WTC11 (cell line): ENCODE results near the gene AATK. TPM values are rescaled to one million over a fixed set of nuclear protein-coding genes. Genes with fewer than 3 reads are reported as not detected.

Experiments used
- ATAC-seq: fragments of 200-7000 bp; cut with Tn5 transposase; 2 replicates; pipeline ENCODE4 v1.10.0; 2021; ENCODE audit warnings: mild to moderate bottlenecking, moderate library complexity
- CTCF ChIA-PET: fragments of 300-600 bp; sonication (Branson Sonifier 250); formaldehyde crosslinking; loops from one replicate; lab custom pipeline; 2021; ENCODE audit warnings: antibody characterized with exemption; lab: Charles Lee
- POLR2A ChIA-PET: fragments of 350-600 bp; sonication (Branson Sonifier 250); formaldehyde crosslinking; loops from one replicate; lab custom pipeline; 2021; ENCODE audit warnings: antibody characterized with exemption; lab: Charles Lee
- DNase-seq: peaks from one replicate; pipeline ENCODE4 v3.0.0; 2021; ENCODE audit warnings: low spot score
- H3K27ac Mint-ChIP-seq: 2 replicates; pipeline ENCODE4 v1.8.0; 2021; ENCODE audit warnings: mixed read lengths
- H3K27me3 Mint-ChIP-seq: 2 replicates; pipeline ENCODE4 v1.8.0; 2021; ENCODE audit warnings: low read depth, mild to moderate bottlenecking, moderate library complexity, mixed read lengths
- H3K36me3 Mint-ChIP-seq: 2 replicates; pipeline ENCODE4 v1.8.0; 2021; ENCODE audit warnings: mixed read lengths
- H3K4me1 Mint-ChIP-seq: 2 replicates; pipeline ENCODE4 v1.8.0; 2022; ENCODE audit warnings: mixed read lengths
- H3K4me3 Mint-ChIP-seq: 2 replicates; pipeline ENCODE4 v1.8.0; 2021; ENCODE audit warnings: mild to moderate bottlenecking, moderate library complexity, mixed read lengths
- H3K9me3 Mint-ChIP-seq: 2 replicates; pipeline ENCODE4 v1.8.0; 2021; ENCODE audit warnings: mixed read lengths
- CBFB ChIP-seq: sonication (generic); formaldehyde crosslinking; IDR thresholded peaks from 2 replicates; pipeline ENCODE4 v1.8.1; 2022; ENCODE audit warnings: mild to moderate bottlenecking, low read depth, missing genetic modification reagents
- IRF2 ChIP-seq: sonication (generic); formaldehyde crosslinking; IDR thresholded peaks from 2 replicates; pipeline ENCODE4 v1.8.0; 2022; ENCODE audit warnings: low read depth, missing genetic modification reagents, borderline replicate concordance
- NFATC4 ChIP-seq: fragments of 250-450 bp; sonication (Bioruptor Pico); IDR thresholded peaks from 2 replicates; pipeline ENCODE4 v1.9.0; 2021; ENCODE audit warnings: mild to moderate bottlenecking
- TEAD4 ChIP-seq: sonication (generic); formaldehyde crosslinking; IDR thresholded peaks from 2 replicates; pipeline ENCODE4 v1.8.0; 2022; ENCODE audit warnings: mild to moderate bottlenecking, missing genetic modification reagents
- ZBTB21 ChIP-seq: sonication (generic); formaldehyde crosslinking; IDR thresholded peaks from 2 replicates; pipeline ENCODE4 v1.8.1; 2023; ENCODE audit warnings: mild to moderate bottlenecking, missing genetic modification reagents, borderline replicate concordance
- ZNF219 ChIP-seq: sonication (generic); formaldehyde crosslinking; IDR thresholded peaks from 2 replicates; pipeline ENCODE4 v1.8.0; 2023; ENCODE audit warnings: missing genetic modification reagents, mild to moderate bottlenecking, borderline replicate concordance
- ZNF317 ChIP-seq: sonication (generic); formaldehyde crosslinking; IDR thresholded peaks from 2 replicates; pipeline ENCODE4 v1.8.1; 2023; ENCODE audit warnings: low read depth, mild to moderate bottlenecking, moderate library complexity, missing genetic modification reagents, borderline replicate concordance
- total RNA-seq: library from RNA; stranded (reverse); gene quantifications from 3 replicates; pipeline ENCODE4 v1.2.3, GENCODE V29; 2021
- TF ChIP-seq, protein P1 (sequence below): fragments of 250-450 bp; sonication (Bioruptor Pico); IDR thresholded peaks from 2 replicates; pipeline ENCODE4 v1.9.0; 2021; ENCODE audit warnings: mild to moderate bottlenecking, borderline replicate concordance
- TF ChIP-seq, protein P2 (sequence below): sonication (generic); formaldehyde crosslinking; IDR thresholded peaks from 2 replicates; pipeline ENCODE4 v1.8.1; 2022; ENCODE audit warnings: missing genetic modification reagents, borderline replicate concordance
- TF ChIP-seq, protein P3 (sequence below): sonication (generic); formaldehyde crosslinking; IDR thresholded peaks from 2 replicates; pipeline ENCODE4 v1.8.0; 2022; ENCODE audit warnings: mild to moderate bottlenecking, missing genetic modification reagents
- TF ChIP-seq, protein P4 (sequence below): sonication (generic); formaldehyde crosslinking; IDR thresholded peaks from 2 replicates; pipeline ENCODE4 v1.8.0; 2022; ENCODE audit warnings: missing genetic modification reagents
- TF ChIP-seq, protein P5 (sequence below): sonication (generic); formaldehyde crosslinking; IDR thresholded peaks from 2 replicates; pipeline ENCODE4 v1.8.0; 2023; ENCODE audit warnings: mild to moderate bottlenecking, missing genetic modification reagents
- TF ChIP-seq, protein P6 (sequence below): fragments of 250-450 bp; sonication (Bioruptor Pico); IDR thresholded peaks from 2 replicates; pipeline ENCODE4 v1.9.0; 2021; ENCODE audit warnings: moderate library complexity, mild to moderate bottlenecking, inconsistent platforms, borderline replicate concordance
- TF ChIP-seq, protein P7 (sequence below): sonication (generic); formaldehyde crosslinking; IDR thresholded peaks from 2 replicates; pipeline ENCODE4 v1.8.1; 2023; ENCODE audit warnings: mild to moderate bottlenecking, missing genetic modification reagents, borderline replicate concordance

Gene AATK
- total RNA-seq, 1 experiment from 2014 or later = 2.9 TPM

DNA sequence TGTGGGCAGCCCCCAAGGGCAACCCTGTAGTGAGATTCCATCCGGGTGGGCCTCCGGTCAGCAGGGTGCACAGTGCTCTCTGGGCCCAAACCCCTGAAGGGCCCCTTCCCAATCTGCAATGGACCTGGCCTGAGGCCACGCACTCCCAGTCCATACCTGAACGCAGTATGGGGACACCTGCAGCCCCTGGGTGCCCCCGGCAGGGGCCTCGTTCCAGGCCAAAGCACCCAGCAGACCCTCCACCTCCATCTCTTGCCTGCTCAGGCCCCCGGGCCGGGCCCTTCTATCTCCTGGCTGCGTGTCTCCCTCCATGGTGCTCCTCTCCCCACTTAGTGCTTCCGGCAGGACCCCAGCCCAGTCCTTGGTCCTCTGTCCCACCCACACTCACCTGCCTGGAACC lies 17.3 kb upstream of the AATK start (continued):
- TF ChIP-seq, protein P1, sequence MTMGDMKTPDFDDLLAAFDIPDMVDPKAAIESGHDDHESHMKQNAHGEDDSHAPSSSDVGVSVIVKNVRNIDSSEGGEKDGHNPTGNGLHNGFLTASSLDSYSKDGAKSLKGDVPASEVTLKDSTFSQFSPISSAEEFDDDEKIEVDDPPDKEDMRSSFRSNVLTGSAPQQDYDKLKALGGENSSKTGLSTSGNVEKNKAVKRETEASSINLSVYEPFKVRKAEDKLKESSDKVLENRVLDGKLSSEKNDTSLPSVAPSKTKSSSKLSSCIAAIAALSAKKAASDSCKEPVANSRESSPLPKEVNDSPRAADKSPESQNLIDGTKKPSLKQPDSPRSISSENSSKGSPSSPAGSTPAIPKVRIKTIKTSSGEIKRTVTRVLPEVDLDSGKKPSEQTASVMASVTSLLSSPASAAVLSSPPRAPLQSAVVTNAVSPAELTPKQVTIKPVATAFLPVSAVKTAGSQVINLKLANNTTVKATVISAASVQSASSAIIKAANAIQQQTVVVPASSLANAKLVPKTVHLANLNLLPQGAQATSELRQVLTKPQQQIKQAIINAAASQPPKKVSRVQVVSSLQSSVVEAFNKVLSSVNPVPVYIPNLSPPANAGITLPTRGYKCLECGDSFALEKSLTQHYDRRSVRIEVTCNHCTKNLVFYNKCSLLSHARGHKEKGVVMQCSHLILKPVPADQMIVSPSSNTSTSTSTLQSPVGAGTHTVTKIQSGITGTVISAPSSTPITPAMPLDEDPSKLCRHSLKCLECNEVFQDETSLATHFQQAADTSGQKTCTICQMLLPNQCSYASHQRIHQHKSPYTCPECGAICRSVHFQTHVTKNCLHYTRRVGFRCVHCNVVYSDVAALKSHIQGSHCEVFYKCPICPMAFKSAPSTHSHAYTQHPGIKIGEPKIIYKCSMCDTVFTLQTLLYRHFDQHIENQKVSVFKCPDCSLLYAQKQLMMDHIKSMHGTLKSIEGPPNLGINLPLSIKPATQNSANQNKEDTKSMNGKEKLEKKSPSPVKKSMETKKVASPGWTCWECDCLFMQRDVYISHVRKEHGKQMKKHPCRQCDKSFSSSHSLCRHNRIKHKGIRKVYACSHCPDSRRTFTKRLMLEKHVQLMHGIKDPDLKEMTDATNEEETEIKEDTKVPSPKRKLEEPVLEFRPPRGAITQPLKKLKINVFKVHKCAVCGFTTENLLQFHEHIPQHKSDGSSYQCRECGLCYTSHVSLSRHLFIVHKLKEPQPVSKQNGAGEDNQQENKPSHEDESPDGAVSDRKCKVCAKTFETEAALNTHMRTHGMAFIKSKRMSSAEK (CRISPR knock-in tag) = no peak
- TF ChIP-seq ZNF317 (CRISPR knock-in tag) = no peak
- no peak for TF ChIP-seq NFATC4 (CRISPR knock-in tag)
- TF ChIP-seq, protein P2, sequence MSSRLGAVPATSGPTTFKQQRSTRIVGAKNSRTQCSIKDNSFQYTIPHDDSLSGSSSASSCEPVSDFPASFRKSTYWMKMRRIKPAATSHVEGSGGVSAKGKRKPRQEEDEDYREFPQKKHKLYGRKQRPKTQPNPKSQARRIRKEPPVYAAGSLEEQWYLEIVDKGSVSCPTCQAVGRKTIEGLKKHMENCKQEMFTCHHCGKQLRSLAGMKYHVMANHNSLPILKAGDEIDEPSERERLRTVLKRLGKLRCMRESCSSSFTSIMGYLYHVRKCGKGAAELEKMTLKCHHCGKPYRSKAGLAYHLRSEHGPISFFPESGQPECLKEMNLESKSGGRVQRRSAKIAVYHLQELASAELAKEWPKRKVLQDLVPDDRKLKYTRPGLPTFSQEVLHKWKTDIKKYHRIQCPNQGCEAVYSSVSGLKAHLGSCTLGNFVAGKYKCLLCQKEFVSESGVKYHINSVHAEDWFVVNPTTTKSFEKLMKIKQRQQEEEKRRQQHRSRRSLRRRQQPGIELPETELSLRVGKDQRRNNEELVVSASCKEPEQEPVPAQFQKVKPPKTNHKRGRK (CRISPR knock-in tag) = no peak
- TF ChIP-seq, protein P3, sequence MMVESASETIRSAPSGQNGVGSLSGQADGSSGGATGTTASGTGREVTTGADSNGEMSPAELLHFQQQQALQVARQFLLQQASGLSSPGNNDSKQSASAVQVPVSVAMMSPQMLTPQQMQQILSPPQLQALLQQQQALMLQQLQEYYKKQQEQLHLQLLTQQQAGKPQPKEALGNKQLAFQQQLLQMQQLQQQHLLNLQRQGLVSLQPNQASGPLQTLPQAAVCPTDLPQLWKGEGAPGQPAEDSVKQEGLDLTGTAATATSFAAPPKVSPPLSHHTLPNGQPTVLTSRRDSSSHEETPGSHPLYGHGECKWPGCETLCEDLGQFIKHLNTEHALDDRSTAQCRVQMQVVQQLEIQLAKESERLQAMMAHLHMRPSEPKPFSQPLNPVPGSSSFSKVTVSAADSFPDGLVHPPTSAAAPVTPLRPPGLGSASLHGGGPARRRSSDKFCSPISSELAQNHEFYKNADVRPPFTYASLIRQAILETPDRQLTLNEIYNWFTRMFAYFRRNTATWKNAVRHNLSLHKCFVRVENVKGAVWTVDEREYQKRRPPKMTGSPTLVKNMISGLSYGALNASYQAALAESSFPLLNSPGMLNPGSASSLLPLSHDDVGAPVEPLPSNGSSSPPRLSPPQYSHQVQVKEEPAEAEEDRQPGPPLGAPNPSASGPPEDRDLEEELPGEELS = no peak
- no peak for TF ChIP-seq IRF2 (CRISPR knock-in tag)

DNA sequence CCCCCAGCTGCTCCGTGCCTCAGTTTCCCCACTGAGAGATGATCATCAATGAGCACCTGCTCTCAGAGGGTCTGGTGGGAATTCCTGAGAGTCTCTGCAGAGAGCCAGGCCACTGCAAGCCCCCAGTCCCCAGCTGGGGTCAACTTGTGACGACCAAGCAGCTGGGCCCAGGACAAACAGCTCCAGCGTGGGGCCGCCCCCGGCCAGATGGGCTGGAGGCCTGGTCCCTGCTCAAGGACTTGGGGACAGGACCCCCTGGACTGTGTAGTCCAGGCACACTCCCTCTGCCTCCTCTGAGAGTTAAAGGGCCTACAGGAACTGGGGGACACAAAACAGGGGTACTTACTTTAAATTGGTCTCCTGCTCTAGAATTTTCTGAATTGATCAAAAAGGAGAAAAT lies 16.6 kb upstream of the AATK start:
- no peaks in the 10 kb centered on the region for H3K4me1 Mint-ChIP-seq
- ChIA-PET CTCF (no interaction called here), POLR2A (no interaction called here)
- H3K27me3 Mint-ChIP-seq = no peaks in the 10 kb centered on the region
- H3K4me3 Mint-ChIP-seq = no peak overlapping the region
- no peak overlapping the region for H3K27ac Mint-ChIP-seq
- no peak for DNase-seq
- ATAC-seq = no peak
- no peaks in the 10 kb centered on the region for H3K36me3 Mint-ChIP-seq
- TF ChIP-seq TEAD4 (CRISPR knock-in tag) (no peak), NFATC4 (CRISPR knock-in tag) (no peak), ZNF219 (CRISPR knock-in tag) (no peak), CBFB (CRISPR knock-in tag) (no peak), ZBTB21 (CRISPR knock-in tag) (no peak)
- TF ChIP-seq, protein P4, sequence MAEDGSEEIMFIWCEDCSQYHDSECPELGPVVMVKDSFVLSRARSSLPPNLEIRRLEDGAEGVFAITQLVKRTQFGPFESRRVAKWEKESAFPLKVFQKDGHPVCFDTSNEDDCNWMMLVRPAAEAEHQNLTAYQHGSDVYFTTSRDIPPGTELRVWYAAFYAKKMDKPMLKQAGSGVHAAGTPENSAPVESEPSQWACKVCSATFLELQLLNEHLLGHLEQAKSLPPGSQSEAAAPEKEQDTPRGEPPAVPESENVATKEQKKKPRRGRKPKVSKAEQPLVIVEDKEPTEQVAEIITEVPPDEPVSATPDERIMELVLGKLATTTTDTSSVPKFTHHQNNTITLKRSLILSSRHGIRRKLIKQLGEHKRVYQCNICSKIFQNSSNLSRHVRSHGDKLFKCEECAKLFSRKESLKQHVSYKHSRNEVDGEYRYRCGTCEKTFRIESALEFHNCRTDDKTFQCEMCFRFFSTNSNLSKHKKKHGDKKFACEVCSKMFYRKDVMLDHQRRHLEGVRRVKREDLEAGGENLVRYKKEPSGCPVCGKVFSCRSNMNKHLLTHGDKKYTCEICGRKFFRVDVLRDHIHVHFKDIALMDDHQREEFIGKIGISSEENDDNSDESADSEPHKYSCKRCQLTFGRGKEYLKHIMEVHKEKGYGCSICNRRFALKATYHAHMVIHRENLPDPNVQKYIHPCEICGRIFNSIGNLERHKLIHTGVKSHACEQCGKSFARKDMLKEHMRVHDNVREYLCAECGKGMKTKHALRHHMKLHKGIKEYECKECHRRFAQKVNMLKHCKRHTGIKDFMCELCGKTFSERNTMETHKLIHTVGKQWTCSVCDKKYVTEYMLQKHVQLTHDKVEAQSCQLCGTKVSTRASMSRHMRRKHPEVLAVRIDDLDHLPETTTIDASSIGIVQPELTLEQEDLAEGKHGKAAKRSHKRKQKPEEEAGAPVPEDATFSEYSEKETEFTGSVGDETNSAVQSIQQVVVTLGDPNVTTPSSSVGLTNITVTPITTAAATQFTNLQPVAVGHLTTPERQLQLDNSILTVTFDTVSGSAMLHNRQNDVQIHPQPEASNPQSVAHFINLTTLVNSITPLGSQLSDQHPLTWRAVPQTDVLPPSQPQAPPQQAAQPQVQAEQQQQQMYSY (CRISPR knock-in tag) = no peak
- TF ChIP-seq, protein P5, sequence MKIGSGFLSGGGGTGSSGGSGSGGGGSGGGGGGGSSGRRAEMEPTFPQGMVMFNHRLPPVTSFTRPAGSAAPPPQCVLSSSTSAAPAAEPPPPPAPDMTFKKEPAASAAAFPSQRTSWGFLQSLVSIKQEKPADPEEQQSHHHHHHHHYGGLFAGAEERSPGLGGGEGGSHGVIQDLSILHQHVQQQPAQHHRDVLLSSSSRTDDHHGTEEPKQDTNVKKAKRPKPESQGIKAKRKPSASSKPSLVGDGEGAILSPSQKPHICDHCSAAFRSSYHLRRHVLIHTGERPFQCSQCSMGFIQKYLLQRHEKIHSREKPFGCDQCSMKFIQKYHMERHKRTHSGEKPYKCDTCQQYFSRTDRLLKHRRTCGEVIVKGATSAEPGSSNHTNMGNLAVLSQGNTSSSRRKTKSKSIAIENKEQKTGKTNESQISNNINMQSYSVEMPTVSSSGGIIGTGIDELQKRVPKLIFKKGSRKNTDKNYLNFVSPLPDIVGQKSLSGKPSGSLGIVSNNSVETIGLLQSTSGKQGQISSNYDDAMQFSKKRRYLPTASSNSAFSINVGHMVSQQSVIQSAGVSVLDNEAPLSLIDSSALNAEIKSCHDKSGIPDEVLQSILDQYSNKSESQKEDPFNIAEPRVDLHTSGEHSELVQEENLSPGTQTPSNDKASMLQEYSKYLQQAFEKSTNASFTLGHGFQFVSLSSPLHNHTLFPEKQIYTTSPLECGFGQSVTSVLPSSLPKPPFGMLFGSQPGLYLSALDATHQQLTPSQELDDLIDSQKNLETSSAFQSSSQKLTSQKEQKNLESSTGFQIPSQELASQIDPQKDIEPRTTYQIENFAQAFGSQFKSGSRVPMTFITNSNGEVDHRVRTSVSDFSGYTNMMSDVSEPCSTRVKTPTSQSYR (CRISPR knock-in tag) = no peak
- TF ChIP-seq, protein P6, sequence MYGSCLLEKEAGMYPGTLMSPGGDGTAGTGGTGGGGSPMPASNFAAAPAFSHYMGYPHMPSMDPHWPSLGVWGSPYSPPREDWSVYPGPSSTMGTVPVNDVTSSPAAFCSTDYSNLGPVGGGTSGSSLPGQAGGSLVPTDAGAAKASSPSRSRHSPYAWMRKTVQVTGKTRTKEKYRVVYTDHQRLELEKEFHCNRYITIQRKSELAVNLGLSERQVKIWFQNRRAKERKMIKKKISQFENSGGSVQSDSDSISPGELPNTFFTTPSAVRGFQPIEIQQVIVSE (CRISPR knock-in tag) = no peak
- TF ChIP-seq, protein P7, sequence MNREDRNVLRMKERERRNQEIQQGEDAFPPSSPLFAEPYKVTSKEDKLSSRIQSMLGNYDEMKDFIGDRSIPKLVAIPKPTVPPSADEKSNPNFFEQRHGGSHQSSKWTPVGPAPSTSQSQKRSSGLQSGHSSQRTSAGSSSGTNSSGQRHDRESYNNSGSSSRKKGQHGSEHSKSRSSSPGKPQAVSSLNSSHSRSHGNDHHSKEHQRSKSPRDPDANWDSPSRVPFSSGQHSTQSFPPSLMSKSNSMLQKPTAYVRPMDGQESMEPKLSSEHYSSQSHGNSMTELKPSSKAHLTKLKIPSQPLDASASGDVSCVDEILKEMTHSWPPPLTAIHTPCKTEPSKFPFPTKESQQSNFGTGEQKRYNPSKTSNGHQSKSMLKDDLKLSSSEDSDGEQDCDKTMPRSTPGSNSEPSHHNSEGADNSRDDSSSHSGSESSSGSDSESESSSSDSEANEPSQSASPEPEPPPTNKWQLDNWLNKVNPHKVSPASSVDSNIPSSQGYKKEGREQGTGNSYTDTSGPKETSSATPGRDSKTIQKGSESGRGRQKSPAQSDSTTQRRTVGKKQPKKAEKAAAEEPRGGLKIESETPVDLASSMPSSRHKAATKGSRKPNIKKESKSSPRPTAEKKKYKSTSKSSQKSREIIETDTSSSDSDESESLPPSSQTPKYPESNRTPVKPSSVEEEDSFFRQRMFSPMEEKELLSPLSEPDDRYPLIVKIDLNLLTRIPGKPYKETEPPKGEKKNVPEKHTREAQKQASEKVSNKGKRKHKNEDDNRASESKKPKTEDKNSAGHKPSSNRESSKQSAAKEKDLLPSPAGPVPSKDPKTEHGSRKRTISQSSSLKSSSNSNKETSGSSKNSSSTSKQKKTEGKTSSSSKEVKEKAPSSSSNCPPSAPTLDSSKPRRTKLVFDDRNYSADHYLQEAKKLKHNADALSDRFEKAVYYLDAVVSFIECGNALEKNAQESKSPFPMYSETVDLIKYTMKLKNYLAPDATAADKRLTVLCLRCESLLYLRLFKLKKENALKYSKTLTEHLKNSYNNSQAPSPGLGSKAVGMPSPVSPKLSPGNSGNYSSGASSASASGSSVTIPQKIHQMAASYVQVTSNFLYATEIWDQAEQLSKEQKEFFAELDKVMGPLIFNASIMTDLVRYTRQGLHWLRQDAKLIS = no peak
- no peaks in the 10 kb centered on the region for H3K9me3 Mint-ChIP-seq
